Activated CD4-positive, alpha-beta T cell treated with anti-CD3 and anti-CD28 coated beads for 4 hours (primary cell): ENCODE measurements around the gene PSKH1.
"Not testable (repeated sequence)": the region's sequence is repeated elsewhere in the genome, so short reads cannot be mapped to it uniquely, and the experiment has no call there.

Source experiments
- DNase-seq, 2 donors: peaks; one replicate each; pipeline ENCODE4 v3.0.0-alpha.2; 2020

PSKH1 gene

GRCh38 chr16:67892375-67892774 is 679 bp upstream of the PSKH1 start:
- no peak for DNase-seq

- DNase-seq: no peak
Measured at GRCh38 chr16:67893743-67894399, 817 bp downstream of the PSKH1 start.

- no peak for DNase-seq
Measured at GRCh38 chr16:67897231-67897630, 4.2 kb downstream of the PSKH1 start.

- DNase-seq: no peak
Measured at GRCh38 chr16:67901734-67902133, 8.7 kb downstream of the PSKH1 start.

- no peak for DNase-seq
Measured at GRCh38 chr16:67902831-67903230, 9.8 kb downstream of the PSKH1 start.

GRCh38 chr16:67907397-67908180 is 14.5 kb downstream of the PSKH1 start:
- DNase-seq: no peak

- no peak for DNase-seq
Measured at GRCh38 chr16:67909056-67909742, 16.1 kb downstream of the PSKH1 start.

- DNase-seq: no peak
Measured at GRCh38 chr16:67910158-67910557, 17.1 kb downstream of the PSKH1 start.

GRCh38 chr16:67914758-67915495 is 21.9 kb downstream of the PSKH1 start:
- no peak for DNase-seq

GRCh38 chr16:67915496-67915769 is 22.4 kb downstream of the PSKH1 start:
- DNase-seq: not testable (repeated sequence)

GRCh38 chr16:67915831-67916723 is 23.0 kb downstream of the PSKH1 start:
- no peak for DNase-seq

GRCh38 chr16:67917140-67917851 is 24.2 kb downstream of the PSKH1 start:
- DNase-seq: no peak

- peak; percentile 44 to 51 for DNase-seq
Measured at GRCh38 chr16:67917852-67918236, 24.8 kb downstream of the PSKH1 start.

GRCh38 chr16:67919622-67920221 is 26.7 kb downstream of the PSKH1 start:
- DNase-seq: no peak

- no peak for DNase-seq
Measured at GRCh38 chr16:67922221-67922620, 29.2 kb downstream of the PSKH1 start.

- DNase-seq: no peak
Measured at GRCh38 chr16:67922740-67923139, 29.7 kb downstream of the PSKH1 start.

GRCh38 chr16:67923414-67924116 is 30.5 kb downstream of the PSKH1 start:
- no peak for DNase-seq

- DNase-seq: no peak
Measured at GRCh38 chr16:67924140-67924906, 31.3 kb downstream of the PSKH1 start.

GRCh38 chr16:67926181-67926750 is 33.2 kb downstream of the PSKH1 start:
- no peak for DNase-seq
